LNCaP clone FGC (cell line): ENCODE data around the gene TRMT5.

ENCODE experiments used
- DNase-seq: peaks from one replicate; pipeline ENCODE4 v3.0.0-alpha.2; 2011; ENCODE audit warnings: low read depth
- H3K4me3 ChIP-seq: 2 replicates; pipeline ENCODE4 v1.5.1; 2011; ENCODE audit warnings: mild to moderate bottlenecking, low read depth, low read length, control low read depth
- CTCF ChIP-seq: IDR thresholded peaks from 2 replicates; pipeline ENCODE4 v1.5.1; 2012; ENCODE audit warnings: mild to moderate bottlenecking; ENCODE audit not compliant: control insufficient read depth, insufficient read depth; ENCODE audit errors: extremely low read depth

TRMT5 gene

GRCh38 chr14:60974090-60974651, 6.7 kb downstream of the TRMT5 start:
- no peak for TF ChIP-seq CTCF
- no peak for DNase-seq
- no peak overlapping the region for H3K4me3 ChIP-seq

- H3K4me3 ChIP-seq = no peak overlapping the region
- DNase-seq = no peak
- no peak for TF ChIP-seq CTCF
Observed at GRCh38 chr14:60973070-60973469, 7.8 kb downstream of the TRMT5 start.

- TF ChIP-seq CTCF = no peak
- H3K4me3 ChIP-seq = no peak overlapping the region
- no peak for DNase-seq
Observed at GRCh38 chr14:60972295-60972694, 8.6 kb downstream of the TRMT5 start.

- TF ChIP-seq CTCF = no peak
- no peak for DNase-seq
- H3K4me3 ChIP-seq = no peak overlapping the region
Observed at GRCh38 chr14:60971271-60971670, 9.6 kb downstream of the TRMT5 start.

- no peak for TF ChIP-seq CTCF
- no peak overlapping the region for H3K4me3 ChIP-seq
- no peak for DNase-seq
Observed at GRCh38 chr14:60970146-60970545, 10.7 kb downstream of the TRMT5 start.

GRCh38 chr14:60968671-60969070, 12.2 kb downstream of the TRMT5 start:
- no peak for DNase-seq
- no peak overlapping the region for H3K4me3 ChIP-seq
- no peak for TF ChIP-seq CTCF

- TF ChIP-seq CTCF = no peak
- H3K4me3 ChIP-seq = no peak overlapping the region
- DNase-seq = no peak
Observed at GRCh38 chr14:60968099-60968498, 12.8 kb downstream of the TRMT5 start.
